ENCODE measurements around the gene OTOS.

The OTOS gene

DNA sequence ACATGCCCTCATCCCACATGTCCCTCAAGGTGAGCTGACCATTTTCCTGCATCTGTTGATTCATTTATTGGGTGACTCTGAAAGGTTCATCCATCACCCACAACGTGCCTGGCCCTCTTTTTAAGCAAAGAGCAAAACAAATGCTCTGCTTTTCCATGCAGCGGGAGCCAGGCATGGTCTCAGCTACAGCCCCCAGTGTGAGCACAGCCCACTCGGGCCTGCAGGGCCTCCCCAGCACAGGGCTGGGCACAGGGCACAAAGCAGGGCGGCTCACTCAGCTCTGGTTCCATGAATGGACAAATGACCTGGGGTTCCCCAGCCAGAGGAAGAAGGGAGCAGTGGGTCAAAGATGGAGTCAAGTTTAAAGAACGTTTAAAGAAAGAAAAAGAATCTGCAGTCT lies 24.1 kb upstream of the OTOS start:
- Histone ChIP-seq H2BK12ac (ENCODE audit: low read length) (no peak overlapping the region), H3K23ac (ENCODE audit: low read depth, low read length, poor library complexity) (no peak overlapping the region), H3K27me3 (ENCODE audit: control insufficient read depth in 3 of 3, insufficient read depth in 3 of 3, low read depth in 1 of 3, low read length in 3 of 3) (peaks cover 0 to 4% (median 0%) of the 10 kb centered on the region in 3 experiments), H3K18ac (ENCODE audit: low read length) (no peak overlapping the region), H2BK120ac (ENCODE audit: low read depth, low read length) (no peak overlapping the region), H3K27ac (replicated peaks; ENCODE audit: low read length) (no peak overlapping the region), H3K79me1 (ENCODE audit: low read depth, low read length) (peaks cover 3% of the 10 kb centered on the region), H2BK15ac (ENCODE audit: low read length) (no peak overlapping the region), H3K9me3 (replicated peaks in 1 of 2; ENCODE audit: control insufficient read depth in 2 of 2, insufficient read depth in 1 of 2, low read depth in 1 of 2, low read length in 2 of 2) (peaks cover 0 to 12% of the 10 kb centered on the region in 2 donors), H4K8ac (ENCODE audit: low read depth, low read length) (no peak overlapping the region), H3K4me2 (ENCODE audit: insufficient read depth, low read length, poor library complexity, severe bottlenecking) (no peak overlapping the region), H2BK5ac (ENCODE audit: low read length) (no peak overlapping the region), H3K4me1 (ENCODE audit: control insufficient read depth in 2 of 2, insufficient read depth in 1 of 2, low read depth in 1 of 2, low read length in 2 of 2) (peaks cover 0 to 3% of the 10 kb centered on the region in 2 donors), H3K4ac (ENCODE audit: low read length) (no peak overlapping the region), H2AK5ac (ENCODE audit: low read depth, low read length) (peak overlapping the region; percentile 96), H3K36me3 (replicated peaks in 1 of 2; ENCODE audit: control insufficient read depth in 2 of 2, insufficient read depth in 2 of 2, low read length in 2 of 2) (peaks cover 0 to 5% of the 10 kb centered on the region in 2 donors), H4K91ac (ENCODE audit: low read depth, low read length, poor library complexity) (no peak overlapping the region), H3K9ac (ENCODE audit: low read depth, low read length, poor library complexity) (no peak overlapping the region), H2AFZ (ENCODE audit: low read length) (no peak overlapping the region), H3K14ac (ENCODE audit: low read length) (no peak overlapping the region), H3K4me3 (ENCODE audit: low read length in 2 of 2) (peak overlapping the region in 1 of 2 donors; percentile 62)
- WGBS, 2 donors (ENCODE audit: extremely low coverage in 2 of 2, insufficient read length in 2 of 2, insufficient replicate concordance in 1 of 2), result no CpG with 5 or more reads among the region's 5 CpGs
- DNase-seq (ENCODE audit: low spot score), result no peak

DNA sequence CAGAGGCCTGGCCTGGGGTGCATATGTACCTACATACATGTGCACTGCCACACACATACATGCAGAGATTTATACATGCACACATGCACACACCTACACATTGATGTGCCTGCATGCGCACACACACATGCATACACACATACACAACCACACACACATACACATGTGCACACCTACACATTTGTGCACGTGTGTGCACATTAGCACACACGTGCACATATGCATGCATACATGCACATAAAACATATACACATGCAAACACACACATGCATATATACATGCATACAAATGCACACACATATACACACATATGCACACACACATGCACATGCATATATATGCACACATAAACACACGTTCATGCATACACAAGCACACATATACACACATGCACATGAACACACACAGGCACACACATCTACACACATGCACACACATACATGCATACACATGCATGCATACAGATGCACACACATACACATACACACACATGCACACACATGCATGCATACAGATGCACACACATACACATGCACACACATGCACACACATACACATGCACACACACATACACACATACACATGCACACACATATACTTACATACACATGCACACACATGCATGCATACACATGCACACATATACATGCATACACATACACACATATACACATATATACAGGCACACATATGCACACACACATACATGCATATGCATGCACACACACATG lies 23.6 kb upstream of the OTOS start:
- WGBS, 2 donors (ENCODE audit: extremely low coverage in 2 of 2, insufficient read length in 2 of 2, insufficient replicate concordance in 1 of 2), result no CpG with 5 or more reads among the region's 4 CpGs
- no peak overlapping the region for H2BK5ac ChIP-seq (ENCODE audit: low read length)
- H4K8ac ChIP-seq (ENCODE audit: low read depth, low read length), result peak overlapping the region; percentile 58
- no peak for DNase-seq (ENCODE audit: low spot score)
- H2AK5ac ChIP-seq (ENCODE audit: low read depth, low read length), result no peak overlapping the region
- H3K4ac ChIP-seq (ENCODE audit: low read length), result no peak overlapping the region
- peak overlapping the region; percentile 85 for H4K91ac ChIP-seq (ENCODE audit: low read depth, low read length, poor library complexity)
- no peak overlapping the region for H2BK15ac ChIP-seq (ENCODE audit: low read length)
- peak overlapping the region; percentile 70 for H3K9ac ChIP-seq (ENCODE audit: low read depth, low read length, poor library complexity)
- H3K23ac ChIP-seq (ENCODE audit: low read depth, low read length, poor library complexity), result peak overlapping the region; percentile 14
- H3K9me3 ChIP-seq (replicated peaks in 1 of 2; ENCODE audit: control insufficient read depth in 2 of 2, insufficient read depth in 1 of 2, low read depth in 1 of 2, low read length in 2 of 2), result peaks cover 0 to 12% of the 10 kb centered on the region in 2 donors
- no peak overlapping the region for H2BK120ac ChIP-seq (ENCODE audit: low read depth, low read length)
- H3K4me1 ChIP-seq (ENCODE audit: control insufficient read depth in 2 of 2, insufficient read depth in 1 of 2, low read depth in 1 of 2, low read length in 2 of 2), result peaks cover 0 to 2% of the 10 kb centered on the region in 2 donors
- no peak overlapping the region for H2BK12ac ChIP-seq (ENCODE audit: low read length)
- H3K27ac ChIP-seq (replicated peaks; ENCODE audit: low read length), result peak overlapping the region; percentile 20
- H3K79me1 ChIP-seq (ENCODE audit: low read depth, low read length), result peaks cover 3% of the 10 kb centered on the region
- H3K27me3 ChIP-seq (ENCODE audit: control insufficient read depth in 3 of 3, insufficient read depth in 3 of 3, low read depth in 1 of 3, low read length in 3 of 3), result peaks cover 0 to 4% (median 0%) of the 10 kb centered on the region in 3 experiments
- H3K18ac ChIP-seq (ENCODE audit: low read length), result no peak overlapping the region
- no peak overlapping the region for H2AFZ ChIP-seq (ENCODE audit: low read length)
- H3K4me3 ChIP-seq (ENCODE audit: low read length in 2 of 2), result peak overlapping the region in 1 of 2 donors; percentile 62
- H3K14ac ChIP-seq (ENCODE audit: low read length), result peak overlapping the region; percentile 33
- H3K4me2 ChIP-seq (ENCODE audit: insufficient read depth, low read length, poor library complexity, severe bottlenecking), result no peak overlapping the region
- H3K36me3 ChIP-seq (replicated peaks in 1 of 2; ENCODE audit: control insufficient read depth in 2 of 2, insufficient read depth in 2 of 2, low read length in 2 of 2), result peaks cover 0 to 5% of the 10 kb centered on the region in 2 donors

DNA sequence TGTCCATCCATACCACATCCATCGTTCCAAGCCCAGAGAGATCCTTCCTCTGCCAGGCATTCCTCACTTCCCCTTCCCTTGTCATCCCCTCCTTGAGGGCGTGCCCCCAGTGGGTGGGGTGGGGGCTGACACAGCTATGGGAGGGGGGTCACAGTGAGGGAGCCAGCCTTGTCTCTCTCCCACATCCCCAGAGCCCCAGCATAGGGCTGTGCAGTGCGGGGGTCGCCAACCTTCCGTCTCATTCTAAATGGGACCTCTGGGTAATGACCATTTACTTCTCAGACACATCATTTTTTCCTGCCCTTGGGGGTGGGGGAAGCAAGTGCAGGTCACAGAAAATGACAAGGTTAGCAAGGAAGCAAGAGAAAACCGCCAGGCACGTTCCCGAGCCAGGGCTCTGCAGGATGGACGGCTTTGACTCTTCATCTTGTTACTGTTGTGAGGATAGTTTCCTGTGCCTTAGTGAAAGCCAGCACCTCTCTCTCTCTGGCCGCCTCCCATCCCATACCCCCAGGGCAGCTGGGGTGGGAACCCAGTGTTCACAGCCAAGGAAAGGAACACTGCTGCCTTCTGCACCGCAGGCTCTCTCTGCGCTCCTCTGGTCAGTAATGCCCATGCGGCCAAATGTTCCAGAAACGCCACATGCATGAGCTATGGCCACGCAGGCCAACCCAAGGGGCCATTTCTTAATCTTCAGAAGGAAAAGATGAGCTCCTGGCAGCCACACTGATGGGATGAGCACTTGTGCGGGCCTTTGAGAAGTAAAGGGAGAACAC lies 22.7 kb upstream of the OTOS start:
- Histone ChIP-seq H4K91ac (ENCODE audit: low read depth, low read length, poor library complexity) (no peak overlapping the region), H3K27ac (replicated peaks; ENCODE audit: low read length) (no peak overlapping the region), H3K14ac (ENCODE audit: low read length) (no peak overlapping the region), H2BK5ac (ENCODE audit: low read length) (peak overlapping the region; percentile 27), H2BK120ac (ENCODE audit: low read depth, low read length) (no peak overlapping the region), H2AFZ (ENCODE audit: low read length) (no peak overlapping the region), H3K18ac (ENCODE audit: low read length) (peak overlapping the region; percentile 6), H3K9me3 (replicated peaks in 1 of 2; ENCODE audit: control insufficient read depth in 2 of 2, insufficient read depth in 1 of 2, low read depth in 1 of 2, low read length in 2 of 2) (peaks cover 0 to 12% of the 10 kb centered on the region in 2 donors), H3K36me3 (replicated peaks in 1 of 2; ENCODE audit: control insufficient read depth in 2 of 2, insufficient read depth in 2 of 2, low read length in 2 of 2) (peaks cover 0 to 5% of the 10 kb centered on the region in 2 donors), H3K4ac (ENCODE audit: low read length) (no peak overlapping the region), H3K27me3 (ENCODE audit: control insufficient read depth in 3 of 3, insufficient read depth in 3 of 3, low read depth in 1 of 3, low read length in 3 of 3) (peaks cover 0 to 4% (median 0%) of the 10 kb centered on the region in 3 experiments), H3K4me3 (ENCODE audit: low read length in 2 of 2) (peak overlapping the region in 1 of 2 donors; percentile 27), H3K23ac (ENCODE audit: low read depth, low read length, poor library complexity) (peak overlapping the region; percentile 2), H2BK15ac (ENCODE audit: low read length) (peak overlapping the region; percentile 30), H4K8ac (ENCODE audit: low read depth, low read length) (no peak overlapping the region), H3K4me1 (ENCODE audit: control insufficient read depth in 2 of 2, insufficient read depth in 1 of 2, low read depth in 1 of 2, low read length in 2 of 2) (peaks cover 0 to 2% of the 10 kb centered on the region in 2 donors), H2BK12ac (ENCODE audit: low read length) (no peak overlapping the region), H2AK5ac (ENCODE audit: low read depth, low read length) (peak overlapping the region; percentile 49), H3K4me2 (ENCODE audit: insufficient read depth, low read length, poor library complexity, severe bottlenecking) (no peak overlapping the region), H3K9ac (ENCODE audit: low read depth, low read length, poor library complexity) (peak overlapping the region; percentile 2), H3K79me1 (ENCODE audit: low read depth, low read length) (peaks cover 3% of the 10 kb centered on the region)
- no CpG with 5 or more reads among the region's 16 CpGs for WGBS, 2 donors (ENCODE audit: extremely low coverage in 2 of 2, insufficient read length in 2 of 2, insufficient replicate concordance in 1 of 2)
- DNase-seq (ENCODE audit: low spot score), result no peak

DNA sequence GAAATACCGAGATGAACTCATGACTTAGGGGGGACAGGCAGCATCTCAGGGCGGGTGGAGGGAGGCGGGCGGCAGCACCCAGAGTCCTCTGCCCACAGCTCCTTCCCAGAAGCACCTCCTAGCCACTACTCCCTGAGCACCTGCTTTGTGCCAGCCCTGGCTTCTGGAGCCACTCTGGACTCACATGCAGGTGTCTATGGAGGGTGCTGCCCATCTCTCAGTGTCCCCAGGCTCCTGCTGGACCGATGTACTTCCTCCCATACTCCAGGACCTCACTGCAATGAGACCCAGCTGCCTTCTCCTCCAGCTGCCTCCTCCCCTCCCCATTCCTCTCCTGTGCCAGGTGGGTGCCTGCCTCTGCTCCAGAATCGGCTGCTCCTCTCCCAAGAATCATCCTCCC lies 22.1 kb upstream of the OTOS start:
- Histone ChIP-seq H3K4ac (ENCODE audit: low read length) (no peak overlapping the region), H3K4me2 (ENCODE audit: insufficient read depth, low read length, poor library complexity, severe bottlenecking) (no peak overlapping the region), H4K8ac (ENCODE audit: low read depth, low read length) (no peak overlapping the region), H2BK12ac (ENCODE audit: low read length) (no peak overlapping the region), H2BK15ac (ENCODE audit: low read length) (no peak overlapping the region), H3K27me3 (ENCODE audit: control insufficient read depth in 3 of 3, insufficient read depth in 3 of 3, low read depth in 1 of 3, low read length in 3 of 3) (peaks cover 0 to 4% (median 0%) of the 10 kb centered on the region in 3 experiments), H3K9ac (ENCODE audit: low read depth, low read length, poor library complexity) (peak overlapping the region; percentile 2), H2BK5ac (ENCODE audit: low read length) (peak overlapping the region; percentile 27), H2AFZ (ENCODE audit: low read length) (no peak overlapping the region), H3K23ac (ENCODE audit: low read depth, low read length, poor library complexity) (peak overlapping the region; percentile 2), H3K14ac (ENCODE audit: low read length) (no peak overlapping the region), H3K9me3 (replicated peaks in 1 of 2; ENCODE audit: control insufficient read depth in 2 of 2, insufficient read depth in 1 of 2, low read depth in 1 of 2, low read length in 2 of 2) (peaks cover 0 to 12% of the 10 kb centered on the region in 2 donors), H3K36me3 (replicated peaks in 1 of 2; ENCODE audit: control insufficient read depth in 2 of 2, insufficient read depth in 2 of 2, low read length in 2 of 2) (peaks cover 0 to 5% of the 10 kb centered on the region in 2 donors), H3K18ac (ENCODE audit: low read length) (peak overlapping the region; percentile 40), H3K27ac (replicated peaks; ENCODE audit: low read length) (no peak overlapping the region), H3K4me3 (ENCODE audit: low read length in 2 of 2) (no peak overlapping the region), H4K91ac (ENCODE audit: low read depth, low read length, poor library complexity) (no peak overlapping the region), H2BK120ac (ENCODE audit: low read depth, low read length) (no peak overlapping the region), H3K79me1 (ENCODE audit: low read depth, low read length) (peaks cover 3% of the 10 kb centered on the region), H3K4me1 (ENCODE audit: control insufficient read depth in 2 of 2, insufficient read depth in 1 of 2, low read depth in 1 of 2, low read length in 2 of 2) (peaks cover 0 to 2% of the 10 kb centered on the region in 2 donors), H2AK5ac (ENCODE audit: low read depth, low read length) (peak overlapping the region; percentile 49)
- WGBS, 2 donors (ENCODE audit: extremely low coverage in 2 of 2, insufficient read length in 2 of 2, insufficient replicate concordance in 1 of 2), result no CpG with 5 or more reads among the region's 6 CpGs
- DNase-seq (ENCODE audit: low spot score), result no peak

Data from neuronal stem cell (in vitro differentiated cells).